Keratinocyte (primary cell): ENCODE measurements around the gene SERPINB12. TPM values are rescaled to one million over a fixed set of nuclear protein-coding genes. Genes with fewer than 3 reads are reported as not detected.

ENCODE experiments used
- DNase-seq: peaks from one replicate; pipeline ENCODE4 v3.0.0-alpha.2; 2011; ENCODE audit warnings: low read depth, missing footprints, low spot score
- FAIRE-seq: peaks from 2 replicates; lab custom pipeline; 2011; peaks lifted over from hg19 to GRCh38; lab: Jason Lieb, UNC
- H2AFZ ChIP-seq: 2 replicates; pipeline ENCODE4 v1.6.0; 2012; ENCODE audit warnings: low read length, control low read depth, inconsistent platforms; ENCODE audit not compliant: control insufficient read depth
- H3K27ac ChIP-seq: 2 replicates; pipeline ENCODE4 v1.5.1; 2011; ENCODE audit warnings: low read length; ENCODE audit not compliant: control insufficient read depth, insufficient read depth
- H3K27me3 ChIP-seq: 3 replicates; pipeline ENCODE4 v1.6.0; 2011; ENCODE audit warnings: low read length; ENCODE audit not compliant: control insufficient read depth, insufficient read depth; ENCODE audit errors: extremely low read depth
- H3K36me3 ChIP-seq, 2 experiments: 2 replicates in 1 of 2; 3 replicates in 1 of 2; pipeline ENCODE4 v1.5.1; 2011; ENCODE audit warnings: low read length in 2 of 2, mild to moderate bottlenecking in 1 of 2; ENCODE audit not compliant: control insufficient read depth in 2 of 2, insufficient read depth in 2 of 2; ENCODE audit errors: extremely low read depth in 1 of 2
- H3K4me1 ChIP-seq: 3 replicates; pipeline ENCODE4 v1.5.1; 2011; ENCODE audit warnings: low read length; ENCODE audit not compliant: control insufficient read depth, insufficient read depth; ENCODE audit errors: extremely low read depth
- H3K4me2 ChIP-seq: 3 replicates; pipeline ENCODE4 v1.6.0; 2011; ENCODE audit warnings: low read depth, low read length; ENCODE audit not compliant: control insufficient read depth, insufficient read depth; ENCODE audit errors: extremely low read depth
- H3K4me3 ChIP-seq, 3 experiments: fragments of 200-600 bp in 1 of 3; sonication (generic) in 1 of 3; 2 replicates in 2 of 3; 3 replicates in 1 of 3; pipeline ENCODE4 v1.5.1; 2011 to 2016; ENCODE audit warnings: low read length in 3 of 3, mild to moderate bottlenecking in 3 of 3, control low read depth in 2 of 3, inconsistent platforms in 1 of 3, low read depth in 1 of 3, mixed read lengths in 1 of 3, mixed run types in 1 of 3, moderate library complexity in 1 of 3; ENCODE audit not compliant: control insufficient read depth in 2 of 3, insufficient read depth in 2 of 3; ENCODE audit errors: extremely low read depth in 1 of 3
- H3K79me2 ChIP-seq: 2 replicates; pipeline ENCODE4 v1.6.0; 2012; ENCODE audit warnings: low read length; ENCODE audit not compliant: control insufficient read depth, insufficient read depth
- H3K9ac ChIP-seq: 3 replicates; pipeline ENCODE4 v1.6.0; 2011; ENCODE audit warnings: low read length; ENCODE audit not compliant: control insufficient read depth, insufficient read depth; ENCODE audit errors: extremely low read depth
- H3K9me1 ChIP-seq: 3 replicates; pipeline ENCODE4 v1.6.0; 2011; ENCODE audit warnings: low read length; ENCODE audit not compliant: control insufficient read depth, insufficient read depth; ENCODE audit errors: extremely low read depth
- H3K9me3 ChIP-seq: 2 replicates; pipeline ENCODE4 v1.5.1; 2012; ENCODE audit warnings: low read depth, low read length; ENCODE audit not compliant: control insufficient read depth
- H4K20me1 ChIP-seq: 3 replicates; pipeline ENCODE4 v1.6.0; 2011; ENCODE audit warnings: low read length; ENCODE audit not compliant: control insufficient read depth, insufficient read depth; ENCODE audit errors: extremely low read depth
- EZH2 ChIP-seq: IDR thresholded peaks from one replicate; pipeline ENCODE4 v1.6.1; 2012; ENCODE audit warnings: inconsistent platforms, mild to moderate bottlenecking, low read length, moderate library complexity
- dilution Hi-C: fragments of 300-500 bp; cut with MboI; formaldehyde crosslinking; loops from one replicate; pipeline ENCODE4 v1.7.0; 2020; ENCODE audit warnings: low sequenced_read_pairs; ENCODE audit not compliant: extremely low pct_ligation_motif_present
- polyA plus RNA-seq, 5 experiments: library from polyadenylated mRNA; depleted of rRNA in 3 of 5; stranded (reverse) in 3 of 5; stranded (forward) in 1 of 5; unstranded in 1 of 5; fragments of >200 nt; gene quantifications; 1 replicate in 1 of 5; 2 replicates in 3 of 5; 3 replicates in 1 of 5; pipeline versions ENCODE4 v1.2.1 to v1.2.3, GENCODE V29; 2011 to 2012; ENCODE audit warnings: missing spikeins in 2 of 5, low read depth in 1 of 5, low replicate concordance in 1 of 5
- TF ChIP-seq, protein P1 (sequence below), 3 experiments: IDR thresholded peaks in 1 of 3; conservative IDR thresholded peaks in 1 of 3; optimal IDR thresholded peaks in 1 of 3; 2 replicates in 2 of 3; 3 replicates in 1 of 3; pipeline versions ENCODE3 to v1.5.1; 2011; ENCODE audit warnings: low read length in 3 of 3, mild to moderate bottlenecking in 3 of 3, moderate library complexity in 2 of 3, control low read depth in 1 of 3, inconsistent platforms in 1 of 3; ENCODE audit not compliant: insufficient read depth in 2 of 3; ENCODE audit errors: extremely low read depth in 1 of 3

SERPINB12 gene
- polyA plus RNA-seq, 1 donor (not counting 4 experiments of a cell fraction or from before 2014, with no cell fraction given): 0.10 TPM

DNA sequence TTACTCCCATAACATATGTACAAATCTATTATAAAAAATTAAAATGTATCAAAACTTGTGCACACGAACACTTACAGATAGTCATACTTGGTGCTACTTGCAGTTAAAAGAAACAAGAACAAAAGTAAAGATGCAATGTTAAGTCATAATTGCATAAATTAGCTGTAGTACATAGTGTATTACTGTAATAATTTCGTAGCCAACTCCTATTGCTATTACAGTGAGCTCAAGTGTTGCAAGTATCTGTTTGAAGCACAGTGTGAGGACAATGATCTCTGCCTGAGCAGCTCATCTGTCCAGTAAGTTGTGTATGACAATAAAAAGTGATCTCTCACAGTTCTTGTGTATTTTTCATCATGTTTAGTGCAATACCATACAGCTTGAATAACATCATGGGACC lies 37.4 kb downstream of the SERPINB12 start:
- Histone ChIP-seq H3K4me1 (peaks cover 9% of the 10 kb centered on the region), H3K36me3 (no peaks in the 10 kb centered on the region), H3K9me3 (no peaks in the 10 kb centered on the region), H3K79me2 (no peaks in the 10 kb centered on the region), H3K27ac (no peak overlapping the region), H3K4me2 (no peak overlapping the region), H3K9me1 (no peaks in the 10 kb centered on the region), H3K9ac (no peak overlapping the region), H3K4me3 (no peak overlapping the region), H3K27me3 (no peaks in the 10 kb centered on the region), H2AFZ (no peak overlapping the region), H4K20me1 (no peaks in the 10 kb centered on the region)
- FAIRE-seq (no peak), DNase-seq (no peak)
- dilution Hi-C loops: no loop called here
- TF ChIP-seq EZH2: no peak
- TF ChIP-seq, protein P1, sequence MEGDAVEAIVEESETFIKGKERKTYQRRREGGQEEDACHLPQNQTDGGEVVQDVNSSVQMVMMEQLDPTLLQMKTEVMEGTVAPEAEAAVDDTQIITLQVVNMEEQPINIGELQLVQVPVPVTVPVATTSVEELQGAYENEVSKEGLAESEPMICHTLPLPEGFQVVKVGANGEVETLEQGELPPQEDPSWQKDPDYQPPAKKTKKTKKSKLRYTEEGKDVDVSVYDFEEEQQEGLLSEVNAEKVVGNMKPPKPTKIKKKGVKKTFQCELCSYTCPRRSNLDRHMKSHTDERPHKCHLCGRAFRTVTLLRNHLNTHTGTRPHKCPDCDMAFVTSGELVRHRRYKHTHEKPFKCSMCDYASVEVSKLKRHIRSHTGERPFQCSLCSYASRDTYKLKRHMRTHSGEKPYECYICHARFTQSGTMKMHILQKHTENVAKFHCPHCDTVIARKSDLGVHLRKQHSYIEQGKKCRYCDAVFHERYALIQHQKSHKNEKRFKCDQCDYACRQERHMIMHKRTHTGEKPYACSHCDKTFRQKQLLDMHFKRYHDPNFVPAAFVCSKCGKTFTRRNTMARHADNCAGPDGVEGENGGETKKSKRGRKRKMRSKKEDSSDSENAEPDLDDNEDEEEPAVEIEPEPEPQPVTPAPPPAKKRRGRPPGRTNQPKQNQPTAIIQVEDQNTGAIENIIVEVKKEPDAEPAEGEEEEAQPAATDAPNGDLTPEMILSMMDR (optimal IDR thresholded peaks at IDR 0.05 in 1 of 3, IDR thresholded peaks at IDR 0.05 in 1 of 3, conservative IDR thresholded peaks at IDR 0.05 in 1 of 3; ENCODE audit: extremely low read depth in 1 of 3, insufficient read depth in 2 of 3, low read length in 3 of 3): no peak

DNA sequence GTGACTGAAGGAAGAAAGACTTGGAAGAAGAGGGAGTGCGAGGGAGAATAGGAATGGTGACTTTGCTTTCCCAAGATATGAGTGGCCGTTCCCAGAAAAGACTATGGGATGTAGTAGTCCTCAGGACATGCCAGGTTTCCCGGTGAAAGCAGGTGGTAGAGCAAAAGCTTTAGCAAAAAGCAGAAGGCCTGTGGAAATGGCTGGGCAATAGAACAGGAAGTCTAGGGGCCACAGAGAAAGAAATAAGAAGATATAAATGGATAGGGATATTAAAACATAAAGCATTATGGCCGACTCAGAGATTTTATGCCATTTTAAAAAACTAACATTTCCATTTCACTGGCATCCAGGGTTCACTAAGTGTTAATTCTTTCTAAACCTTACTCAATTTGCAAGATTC lies 43.8 kb downstream of the SERPINB12 start:
- Histone ChIP-seq H3K4me3 (peak overlapping the region in 2 of 3 experiments; percentile 7 to 37), H3K9ac (peak overlapping the region; percentile 61), H2AFZ (peak overlapping the region; percentile 78), H3K9me3 (no peaks in the 10 kb centered on the region), H3K9me1 (no peaks in the 10 kb centered on the region), H3K79me2 (no peaks in the 10 kb centered on the region), H4K20me1 (no peaks in the 10 kb centered on the region), H3K4me2 (peak overlapping the region; percentile 77), H3K27me3 (no peaks in the 10 kb centered on the region), H3K27ac (peak overlapping the region; percentile 89), H3K4me1 (peaks cover 35% of the 10 kb centered on the region), H3K36me3 (peaks cover 0 to 5% of the 10 kb centered on the region in 2 experiments)
- TF ChIP-seq EZH2: no peak
- TF ChIP-seq, protein P1 (optimal IDR thresholded peaks at IDR 0.05 in 1 of 3, IDR thresholded peaks at IDR 0.05 in 1 of 3, conservative IDR thresholded peaks at IDR 0.05 in 1 of 3; ENCODE audit: extremely low read depth in 1 of 3, insufficient read depth in 2 of 3, low read length in 3 of 3): no peak
- no peak for DNase-seq
- dilution Hi-C loops: no loop called here
- no peak for FAIRE-seq
